Measurements from ENCODE around the gene GRK2. TPM values are rescaled to one million over a fixed set of nuclear protein-coding genes. Genes with fewer than 3 reads are reported as not detected.

GRK2 gene
- total RNA-seq, 2 experiments from 2014 or later: 280 to 397 TPM

- Histone ChIP-seq H3K9me3 (ENCODE audit: low read length) (no peaks in the 10 kb centered on the region), H4K20me1 (ENCODE audit: insufficient read depth, low read length) (peaks cover 23% of the 10 kb centered on the region; the same call in 1 of the 2 replicates), H3K4me1 (ENCODE audit: insufficient read depth, low read length, poor library complexity, severe bottlenecking) (peaks cover 32% of the 10 kb centered on the region), H3K9me2 (ENCODE audit: insufficient read depth, low read length) (no peaks in the 10 kb centered on the region), H3K36me3 (ENCODE audit: insufficient read depth, low read length) (peaks cover 46% of the 10 kb centered on the region), H2AFZ (ENCODE audit: low read length) (peak overlapping the region; percentile 40; the same call in 1 of the 2 replicates), H3K27ac (ENCODE audit: low read depth, low read length, poor library complexity, severe bottlenecking) (peak overlapping the region; percentile 72), H3K4me2 (ENCODE audit: low read length) (peak overlapping the region; percentile 91), H3K4me3 (ENCODE audit: low read depth, low read length, poor library complexity, severe bottlenecking) (peak overlapping the region; percentile 80), H3K79me2 (ENCODE audit: insufficient read depth, low read depth, low read length) (peaks cover 45% of the 10 kb centered on the region)
- POLR2A ChIA-PET: interaction anchor here (0.8 to 1.4 kb wide), 5 partner anchors 14 to 134 kb away, joined by 3 to 6 read pairs (median 4); no protein-coding TSS in a partner anchor
- BruUV-seq (replicated peaks): TSS peak; percentile 62
- CTCF ChIA-PET (ENCODE audit: unreplicated experiment): interaction anchor here (1.0 kb wide), 3 partner anchors 12 to 22 kb away, joined by 3 to 4 read pairs (median 3); no protein-coding TSS in a partner anchor
- TF ChIP-seq EZH2phosphoT487 (IDR thresholded peaks at IDR 0.05; ENCODE audit: borderline replicate concordance, low read depth, low read length): no peak
- no peak for TF ChIP-seq CTCF (conservative IDR thresholded peaks at IDR 0.05; ENCODE audit: low read length)
- peak; percentile 98 for DNase-seq (ENCODE audit: low spot score)
- intact Hi-C loops (cut with micrococcal nuclease; ENCODE audit: unreplicated experiment): loop anchor here (1.0 to 5.0 kb wide), 3 partner anchors 27 to 158 kb away; partner anchors contain the start of gene KDM2A
Measured at GRCh38 chr11:67239783-67240575, 26.3 kb upstream of the GRK2 start.

GRCh38 chr11:67240576-67241389 lies 25.5 kb upstream of the GRK2 start:
- H3K9me2 ChIP-seq (ENCODE audit: insufficient read depth, low read length): no peaks in the 10 kb centered on the region
- ChIA-PET CTCF (ENCODE audit: unreplicated experiment) (no interaction called here), POLR2A (interaction anchor here (0.5 to 1.4 kb wide), 3 partner anchors 13 to 230 kb away, joined by 3 to 6 read pairs (median 6); no protein-coding TSS in a partner anchor)
- H2AFZ ChIP-seq (ENCODE audit: low read length): no peak overlapping the region
- peaks cover 32% of the 10 kb centered on the region for H3K4me1 ChIP-seq (ENCODE audit: insufficient read depth, low read length, poor library complexity, severe bottlenecking)
- no peak for TF ChIP-seq CTCF (conservative IDR thresholded peaks at IDR 0.05; ENCODE audit: low read length)
- H3K4me2 ChIP-seq (ENCODE audit: low read length): peak overlapping the region; percentile 91
- BruUV-seq (replicated peaks): no TSS peak
- no peaks in the 10 kb centered on the region for H3K9me3 ChIP-seq (ENCODE audit: low read length)
- H3K36me3 ChIP-seq (ENCODE audit: insufficient read depth, low read length): peaks cover 54% of the 10 kb centered on the region
- H3K27ac ChIP-seq (ENCODE audit: low read depth, low read length, poor library complexity, severe bottlenecking): peak overlapping the region; percentile 72
- peaks cover 23% of the 10 kb centered on the region; the same call in 1 of the 2 replicates for H4K20me1 ChIP-seq (ENCODE audit: insufficient read depth, low read length)
- DNase-seq (ENCODE audit: low spot score): peak; percentile 70
- H3K79me2 ChIP-seq (ENCODE audit: insufficient read depth, low read depth, low read length): peaks cover 45% of the 10 kb centered on the region
- H3K4me3 ChIP-seq (ENCODE audit: low read depth, low read length, poor library complexity, severe bottlenecking): peak overlapping the region; percentile 80
- intact Hi-C loops (cut with micrococcal nuclease; ENCODE audit: unreplicated experiment): loop anchor here (2.0 to 5.0 kb wide), 2 partner anchors 28 to 158 kb away; no protein-coding TSS in a partner anchor
